Ishikawa (cell line): ENCODE measurements around the gene GDF9.

Source experiments
- EGR1 ChIP-seq: IDR thresholded peaks from 2 replicates; pipeline ENCODE4 v1.6.1; 2012
- ZBTB7A ChIP-seq: IDR thresholded peaks from 2 replicates; pipeline ENCODE4 v1.6.1; 2012; ENCODE audit warnings: low read depth

DNA sequence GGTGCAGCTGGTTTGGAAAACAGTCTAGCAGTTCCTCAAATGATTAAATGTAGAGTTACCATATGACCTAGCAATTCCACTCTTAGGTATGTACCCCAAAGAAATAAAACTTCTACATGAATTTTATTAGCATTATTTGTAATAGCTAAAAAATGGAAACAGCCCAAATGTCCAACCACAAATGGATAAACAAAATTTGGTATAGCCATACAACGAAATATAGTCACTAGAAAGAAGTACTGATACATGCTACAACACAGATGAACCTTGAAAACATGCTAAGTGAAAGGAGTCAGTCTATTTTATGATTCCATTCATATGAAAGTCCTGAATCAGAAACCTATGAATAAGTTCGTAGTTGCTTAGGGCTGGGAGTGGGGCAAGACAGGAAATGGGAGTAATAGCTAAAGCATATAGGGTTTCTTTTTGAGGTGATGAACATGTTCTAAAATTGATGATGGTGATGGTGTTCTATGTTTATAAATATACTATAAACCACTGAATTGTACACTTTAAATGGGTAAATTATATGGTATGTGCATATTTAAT, 6.3 kb downstream of the GDF9 start:
- TF ChIP-seq EGR1 (no peak), ZBTB7A (no peak)
